ENCODE results near the gene RAB41.
"Not testable (repeated sequence)": the region's sequence is repeated elsewhere in the genome, so short reads cannot be mapped to it uniquely, and the experiment has no call there.

RAB41 gene

DNA sequence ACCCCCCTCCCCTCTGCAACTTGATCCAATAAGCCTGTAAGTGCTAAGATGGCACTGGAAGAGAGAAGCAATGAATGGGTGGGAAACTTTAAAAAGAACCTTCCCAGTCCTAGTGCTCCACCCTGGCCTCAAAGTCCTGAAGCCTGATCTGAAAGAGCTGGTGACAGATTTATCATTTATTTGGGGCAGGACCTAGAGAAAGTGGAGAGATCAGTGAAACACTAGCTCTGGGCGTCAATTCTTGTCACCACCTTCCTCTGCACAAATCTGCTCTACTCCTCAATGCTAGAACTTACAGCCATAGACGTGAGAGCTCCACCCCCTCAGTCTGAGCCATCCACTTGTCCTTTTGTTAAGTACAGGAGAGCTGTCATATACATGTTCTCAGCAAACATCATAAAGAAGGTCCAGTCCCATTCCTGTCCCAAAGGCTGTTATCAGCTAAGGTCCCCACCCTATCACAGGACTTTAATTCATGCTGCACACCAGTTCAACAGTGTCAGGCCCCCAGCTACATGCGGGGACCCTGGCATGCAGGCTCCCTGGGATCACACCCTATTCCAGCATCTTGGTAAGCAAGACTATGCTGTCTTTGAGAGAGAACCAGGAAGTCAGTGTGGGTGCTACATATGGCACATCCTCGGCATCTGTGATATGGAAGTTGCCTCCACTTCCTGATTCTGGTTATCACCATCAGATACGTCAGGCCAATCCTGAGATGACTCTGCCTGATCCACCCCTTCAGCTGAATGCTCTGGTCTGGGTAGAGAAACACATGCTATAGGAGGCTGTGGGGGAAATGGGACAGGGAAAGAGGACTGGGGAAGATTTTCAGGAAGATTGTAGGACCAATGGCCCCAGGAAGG is 24.3 kb upstream of the RAB41 start:
- Histone ChIP-seq H3K27ac (ENCODE audit: low read length) (no peak overlapping the region), H3K4me3 (ENCODE audit: low read depth in 1 of 2, low read length in 2 of 2) (no peak overlapping the region), H3K4me1 (ENCODE audit: control insufficient read depth in 1 of 2, insufficient read depth in 2 of 2, low read length in 2 of 2) (no peaks in the 10 kb centered on the region), H3K9me3 (ENCODE audit: control insufficient read depth in 1 of 2, low read length in 2 of 2) (no peaks in the 10 kb centered on the region), H3K36me3 (ENCODE audit: control insufficient read depth in 1 of 2, insufficient read depth in 2 of 2, low read length in 2 of 2) (no peaks in the 10 kb centered on the region), H3K27me3 (ENCODE audit: low read depth, low read length) (no peaks in the 10 kb centered on the region)

GRCh38 chrX:70260104-70260503 is 21.9 kb upstream of the RAB41 start, which contains the start of gene P2RY4:
TSS of gene P2RY4 (minus strand) at chrX:70260204. CDS start at chrX:70259624, 580 bp downstream.
- no peak within 1 kb of the TSS for H3K4me3 ChIP-seq (ENCODE audit: low read depth in 1 of 2, low read length in 2 of 2)
- no peaks in the 10 kb centered on the region for H3K4me1 ChIP-seq (ENCODE audit: control insufficient read depth in 1 of 2, insufficient read depth in 2 of 2, low read length in 2 of 2)
- H3K27ac ChIP-seq (ENCODE audit: low read length): no peak within 1 kb of the TSS
- H3K9me3 ChIP-seq (ENCODE audit: control insufficient read depth in 1 of 2, low read length in 2 of 2): no peaks in the 10 kb centered on the region
- no peaks in the 10 kb centered on the region for H3K36me3 ChIP-seq (ENCODE audit: control insufficient read depth in 1 of 2, insufficient read depth in 2 of 2, low read length in 2 of 2)
- no peaks in the 10 kb centered on the region for H3K27me3 ChIP-seq (ENCODE audit: low read depth, low read length)

DNA sequence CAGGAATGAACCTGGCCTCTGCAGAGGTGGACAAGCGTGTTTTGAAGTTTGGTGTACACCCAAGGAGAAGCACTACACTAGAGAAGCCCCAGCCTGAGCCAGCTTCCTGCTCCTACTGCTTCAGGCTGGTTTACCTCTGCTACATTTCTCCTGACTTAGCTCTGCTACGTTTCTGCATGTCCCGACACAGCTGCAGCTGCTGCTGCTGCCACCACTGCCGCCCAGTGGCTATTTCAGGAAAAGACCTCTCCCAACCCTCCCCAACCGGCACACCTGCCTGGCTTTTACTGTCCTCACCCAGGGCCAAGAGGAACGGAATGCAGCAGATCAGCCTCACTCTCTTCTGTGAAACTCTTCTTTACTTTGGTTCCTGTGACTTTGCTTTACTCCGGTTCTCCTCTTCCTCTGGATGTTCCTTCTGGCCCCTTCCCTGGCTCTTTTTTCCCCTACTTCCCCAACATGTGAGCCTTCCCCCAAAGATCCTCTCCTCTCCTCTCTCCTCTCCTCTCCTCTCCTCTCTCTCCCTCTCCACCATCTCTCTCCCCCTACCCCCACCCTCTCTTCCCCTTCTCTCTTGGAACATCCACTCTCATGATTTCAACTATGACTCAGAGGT is 18.9 kb upstream of the RAB41 start:
- no peak overlapping the region for H3K4me3 ChIP-seq (ENCODE audit: low read depth in 1 of 2, low read length in 2 of 2)
- no peaks in the 10 kb centered on the region for H3K36me3 ChIP-seq (ENCODE audit: control insufficient read depth in 1 of 2, insufficient read depth in 2 of 2, low read length in 2 of 2)
- no peak overlapping the region for H3K27ac ChIP-seq (ENCODE audit: low read length)
- no peaks in the 10 kb centered on the region for H3K4me1 ChIP-seq (ENCODE audit: control insufficient read depth in 1 of 2, insufficient read depth in 2 of 2, low read length in 2 of 2)
- H3K27me3 ChIP-seq (ENCODE audit: low read depth, low read length): no peaks in the 10 kb centered on the region
- H3K9me3 ChIP-seq (ENCODE audit: control insufficient read depth in 1 of 2, low read length in 2 of 2): no peaks in the 10 kb centered on the region

GRCh38 chrX:70264784-70265183 is 17.2 kb upstream of the RAB41 start:
- Histone ChIP-seq H3K27ac (ENCODE audit: low read length) (no peak overlapping the region), H3K9me3 (ENCODE audit: control insufficient read depth in 1 of 2, low read length in 2 of 2) (no peaks in the 10 kb centered on the region), H3K27me3 (ENCODE audit: low read depth, low read length) (no peaks in the 10 kb centered on the region), H3K36me3 (ENCODE audit: control insufficient read depth in 1 of 2, insufficient read depth in 2 of 2, low read length in 2 of 2) (no peaks in the 10 kb centered on the region), H3K4me3 (ENCODE audit: low read depth in 1 of 2, low read length in 2 of 2) (no peak overlapping the region), H3K4me1 (ENCODE audit: control insufficient read depth in 1 of 2, insufficient read depth in 2 of 2, low read length in 2 of 2) (no peaks in the 10 kb centered on the region)

- H3K27ac ChIP-seq (ENCODE audit: low read length): no peak within 1 kb of the TSS
- no peaks in the 10 kb centered on the region for H3K4me1 ChIP-seq (ENCODE audit: control insufficient read depth in 1 of 2, insufficient read depth in 2 of 2, low read length in 2 of 2)
- H3K27me3 ChIP-seq (ENCODE audit: low read depth, low read length): no peaks in the 10 kb centered on the region
- no peaks in the 10 kb centered on the region for H3K36me3 ChIP-seq (ENCODE audit: control insufficient read depth in 1 of 2, insufficient read depth in 2 of 2, low read length in 2 of 2)
- H3K4me3 ChIP-seq (ENCODE audit: low read depth in 1 of 2, low read length in 2 of 2): no peak within 1 kb of the TSS
- H3K9me3 ChIP-seq (ENCODE audit: control insufficient read depth in 1 of 2, low read length in 2 of 2): no peaks in the 10 kb centered on the region
Measured at GRCh38 chrX:70268034-70268433, 13.9 kb upstream of the RAB41 start, which contains the start of gene ARR3. TSS of gene ARR3 (plus strand) at chrX:70268334. CDS start at chrX:70269386, 1,052 bp downstream.

GRCh38 chrX:70274029-70274428 is 7.9 kb upstream of the RAB41 start:
- H3K36me3 ChIP-seq (ENCODE audit: control insufficient read depth in 1 of 2, insufficient read depth in 2 of 2, low read length in 2 of 2); H3K9me3 ChIP-seq (ENCODE audit: control insufficient read depth in 1 of 2, low read length in 2 of 2); H3K4me3 ChIP-seq (ENCODE audit: low read depth in 1 of 2, low read length in 2 of 2); H3K4me1 ChIP-seq (ENCODE audit: control insufficient read depth in 1 of 2, insufficient read depth in 2 of 2, low read length in 2 of 2); H3K27me3 ChIP-seq (ENCODE audit: low read depth, low read length); H3K27ac ChIP-seq (ENCODE audit: low read length): not testable (repeated sequence)

DNA sequence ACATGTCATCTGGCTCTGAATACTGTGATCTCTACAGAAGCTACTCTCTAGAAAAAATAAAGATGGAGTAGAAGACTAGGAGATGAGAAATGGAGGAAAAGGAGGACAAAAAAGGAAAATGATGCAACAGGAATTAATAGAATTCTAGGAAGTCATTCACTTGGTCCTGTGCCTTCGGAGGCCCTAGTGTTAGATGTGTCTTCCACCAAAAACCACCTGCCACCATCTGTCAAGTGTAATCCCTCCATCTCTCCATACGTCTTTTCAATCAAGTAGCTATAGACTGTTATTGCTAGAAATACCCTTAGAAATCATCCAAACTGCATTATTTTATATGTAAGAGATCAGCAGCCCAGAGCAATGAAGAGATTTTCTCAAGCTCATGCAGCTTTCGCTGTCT is 2.9 kb upstream of the RAB41 start:
- Histone ChIP-seq H3K4me1 (ENCODE audit: control insufficient read depth in 1 of 2, insufficient read depth in 2 of 2, low read length in 2 of 2) (no peaks in the 10 kb centered on the region), H3K27me3 (ENCODE audit: low read depth, low read length) (no peaks in the 10 kb centered on the region), H3K36me3 (ENCODE audit: control insufficient read depth in 1 of 2, insufficient read depth in 2 of 2, low read length in 2 of 2) (peaks cover 0 to 21% of the 10 kb centered on the region in 2 donors), H3K27ac (ENCODE audit: low read length) (no peak overlapping the region), H3K9me3 (ENCODE audit: control insufficient read depth in 1 of 2, low read length in 2 of 2) (no peaks in the 10 kb centered on the region), H3K4me3 (ENCODE audit: low read depth in 1 of 2, low read length in 2 of 2) (no peak overlapping the region)

GRCh38 chrX:70280573-70280972 is 1.4 kb upstream of the RAB41 start:
- peaks cover 0 to 28% of the 10 kb centered on the region in 2 donors for H3K36me3 ChIP-seq (ENCODE audit: control insufficient read depth in 1 of 2, insufficient read depth in 2 of 2, low read length in 2 of 2)
- no peaks in the 10 kb centered on the region for H3K4me1 ChIP-seq (ENCODE audit: control insufficient read depth in 1 of 2, insufficient read depth in 2 of 2, low read length in 2 of 2)
- H3K27me3 ChIP-seq (ENCODE audit: low read depth, low read length): no peaks in the 10 kb centered on the region
- H3K4me3 ChIP-seq (ENCODE audit: low read depth in 1 of 2, low read length in 2 of 2): no peak overlapping the region
- no peak overlapping the region for H3K27ac ChIP-seq (ENCODE audit: low read length)
- no peaks in the 10 kb centered on the region for H3K9me3 ChIP-seq (ENCODE audit: control insufficient read depth in 1 of 2, low read length in 2 of 2)

DNA sequence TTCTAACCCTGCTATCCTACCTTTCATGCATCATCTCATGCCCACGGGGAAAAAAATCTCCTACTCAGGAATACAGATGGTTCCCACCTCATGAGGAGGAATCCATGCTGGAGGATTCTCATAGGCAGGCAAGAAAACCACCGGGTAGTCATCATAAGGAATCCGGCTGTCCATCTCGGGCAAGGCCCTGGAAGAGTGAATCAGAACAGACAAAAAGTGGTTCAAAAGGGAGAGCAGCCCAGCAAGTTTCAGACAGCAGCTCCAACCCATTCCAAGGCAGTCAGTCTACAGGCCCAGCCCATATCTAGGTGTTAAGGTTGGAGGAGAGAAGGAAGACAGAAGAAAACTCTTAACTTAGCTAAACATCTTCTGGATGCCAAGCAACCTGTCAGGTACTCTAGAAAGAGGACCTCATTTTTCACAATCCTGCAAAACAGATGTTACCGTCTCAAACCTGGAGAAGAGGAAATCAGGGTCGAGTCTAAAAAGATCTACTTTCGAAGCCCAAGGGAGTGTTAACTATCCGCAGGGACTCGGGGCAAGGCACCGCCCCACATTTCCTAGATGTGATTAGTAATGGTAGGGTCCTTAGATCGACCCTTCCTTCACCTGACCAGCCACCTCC is 7.3 kb downstream of the RAB41 start:
- Histone ChIP-seq H3K4me3 (ENCODE audit: low read depth in 1 of 2, low read length in 2 of 2) (peak overlapping the region; percentile 77 to 78), H3K4me1 (ENCODE audit: control insufficient read depth in 1 of 2, insufficient read depth in 2 of 2, low read length in 2 of 2) (peaks cover 0 to 9% of the 10 kb centered on the region in 2 donors), H3K27me3 (ENCODE audit: low read depth, low read length) (no peaks in the 10 kb centered on the region), H3K27ac (ENCODE audit: low read length) (peak overlapping the region; percentile 69), H3K36me3 (ENCODE audit: control insufficient read depth in 1 of 2, insufficient read depth in 2 of 2, low read length in 2 of 2) (peaks cover 6 to 28% of the 10 kb centered on the region in 2 donors), H3K9me3 (ENCODE audit: control insufficient read depth in 1 of 2, low read length in 2 of 2) (no peaks in the 10 kb centered on the region)

GRCh38 chrX:70289793-70290770 is 8.1 kb downstream of the RAB41 start, which contains the start of the genes KIF4A and PDZD11:
TSS of gene KIF4A (plus strand) at chrX:70290104. CDS start at chrX:70290459, 355 bp downstream.
TSS of gene PDZD11 (minus strand) at chrX:70289927. CDS start at chrX:70289341, 586 bp downstream.
- Histone ChIP-seq H3K9me3 (ENCODE audit: control insufficient read depth in 1 of 2, low read length in 2 of 2) (no peaks in the 10 kb centered on the region), H3K27me3 (ENCODE audit: low read depth, low read length) (no peaks in the 10 kb centered on the region), H3K4me1 (ENCODE audit: control insufficient read depth in 1 of 2, insufficient read depth in 2 of 2, low read length in 2 of 2) (peaks cover 0 to 9% of the 10 kb centered on the region in 2 donors), H3K27ac (ENCODE audit: low read length) (peak within 1 kb of the TSS; percentile 69), H3K36me3 (ENCODE audit: control insufficient read depth in 1 of 2, insufficient read depth in 2 of 2, low read length in 2 of 2) (peaks cover 6 to 22% of the 10 kb centered on the region in 2 donors), H3K4me3 (ENCODE audit: low read depth in 1 of 2, low read length in 2 of 2) (peak within 1 kb of the TSS; percentile 77 to 78)
